Parathyroid adenoma (tissue), 2 donors: ENCODE data around the gene SNUPN.

ENCODE experiments used
- H2AFZ ChIP-seq: fragments of 300-600 bp; sonication (generic); one replicate; pipeline ENCODE4 v1.7.0; 2017; ENCODE audit warnings: antibody characterized with exemption, mild to moderate bottlenecking
- H3K27ac ChIP-seq: fragments of 300-600 bp; sonication (generic); one replicate; pipeline ENCODE4 v1.7.0; 2017
- H3K27me3 ChIP-seq: fragments of 300-600 bp; sonication (generic); one replicate; pipeline ENCODE4 v1.7.0; 2017; ENCODE audit warnings: low read length; ENCODE audit not compliant: control insufficient read depth, insufficient read depth
- H3K36me3 ChIP-seq: fragments of 300-600 bp; sonication (generic); one replicate; pipeline ENCODE4 v1.7.0; 2017; ENCODE audit warnings: low read length; ENCODE audit not compliant: control insufficient read depth, insufficient read depth
- H3K4me1 ChIP-seq: fragments of 300-600 bp; sonication (generic); one replicate; pipeline ENCODE4 v1.7.0; 2017; ENCODE audit warnings: control low read depth
- H3K4me2 ChIP-seq: fragments of 300-600 bp; sonication (generic); one replicate; pipeline ENCODE4 v1.7.0; 2017; ENCODE audit warnings: low read length
- H3K4me3 ChIP-seq: fragments of 300-600 bp; sonication (generic); one replicate; pipeline ENCODE4 v1.7.0; 2017; ENCODE audit warnings: low read depth, low read length
- H3K79me2 ChIP-seq: fragments of 300-600 bp; sonication (generic); one replicate; pipeline ENCODE4 v1.7.0; 2017; ENCODE audit warnings: control low read depth
- H3K9ac ChIP-seq: fragments of 300-600 bp; sonication (generic); one replicate; pipeline ENCODE4 v1.7.0; 2017; ENCODE audit warnings: mild to moderate bottlenecking
- H3K9me3 ChIP-seq: fragments of 300-600 bp; sonication (generic); one replicate; pipeline ENCODE4 v1.7.0; 2017; ENCODE audit warnings: low read length; ENCODE audit not compliant: control insufficient read depth
- TF ChIP-seq, protein P1 (sequence below): fragments of 300-600 bp; sonication (generic); IDR thresholded peaks from one replicate; pipeline ENCODE4 v1.7.0; 2017; ENCODE audit warnings: antibody characterized with exemption, mild to moderate bottlenecking
- donor health status: primary hyperparathyroidism.

Gene SNUPN

GRCh38 chr15:75671730-75672602 lies 46.4 kb upstream of the SNUPN start:
- Histone ChIP-seq H3K4me2 (no peak overlapping the region), H3K27me3 (no peaks in the 10 kb centered on the region), H3K9ac (no peak overlapping the region), H2AFZ (no peak overlapping the region), H3K9me3 (no peaks in the 10 kb centered on the region), H3K27ac (no peak overlapping the region), H3K4me3 (no peak overlapping the region), H3K36me3 (no peaks in the 10 kb centered on the region), H3K4me1 (peaks cover 7% of the 10 kb centered on the region), H3K79me2 (no peaks in the 10 kb centered on the region)
- TF ChIP-seq, protein P1, sequence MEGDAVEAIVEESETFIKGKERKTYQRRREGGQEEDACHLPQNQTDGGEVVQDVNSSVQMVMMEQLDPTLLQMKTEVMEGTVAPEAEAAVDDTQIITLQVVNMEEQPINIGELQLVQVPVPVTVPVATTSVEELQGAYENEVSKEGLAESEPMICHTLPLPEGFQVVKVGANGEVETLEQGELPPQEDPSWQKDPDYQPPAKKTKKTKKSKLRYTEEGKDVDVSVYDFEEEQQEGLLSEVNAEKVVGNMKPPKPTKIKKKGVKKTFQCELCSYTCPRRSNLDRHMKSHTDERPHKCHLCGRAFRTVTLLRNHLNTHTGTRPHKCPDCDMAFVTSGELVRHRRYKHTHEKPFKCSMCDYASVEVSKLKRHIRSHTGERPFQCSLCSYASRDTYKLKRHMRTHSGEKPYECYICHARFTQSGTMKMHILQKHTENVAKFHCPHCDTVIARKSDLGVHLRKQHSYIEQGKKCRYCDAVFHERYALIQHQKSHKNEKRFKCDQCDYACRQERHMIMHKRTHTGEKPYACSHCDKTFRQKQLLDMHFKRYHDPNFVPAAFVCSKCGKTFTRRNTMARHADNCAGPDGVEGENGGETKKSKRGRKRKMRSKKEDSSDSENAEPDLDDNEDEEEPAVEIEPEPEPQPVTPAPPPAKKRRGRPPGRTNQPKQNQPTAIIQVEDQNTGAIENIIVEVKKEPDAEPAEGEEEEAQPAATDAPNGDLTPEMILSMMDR = no peak

DNA sequence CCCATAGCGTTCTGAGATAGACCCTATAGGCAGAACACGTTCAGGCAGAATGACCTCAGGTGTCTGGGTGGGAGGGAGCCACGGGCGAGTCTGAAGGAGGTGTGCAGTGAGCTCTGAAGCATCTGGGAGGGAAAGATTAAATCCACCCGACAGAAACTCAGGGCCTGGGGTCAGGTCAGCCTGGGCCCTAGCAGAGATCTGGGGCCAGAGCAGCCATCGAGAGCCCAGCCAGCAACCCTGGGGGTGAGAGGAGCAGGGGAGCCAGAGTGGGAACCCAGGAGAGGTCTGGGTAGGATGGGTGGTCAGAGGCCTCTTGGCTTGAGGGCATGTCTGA lies 44.3 kb upstream of the SNUPN start:
- no peaks in the 10 kb centered on the region for H3K79me2 ChIP-seq
- H3K9ac ChIP-seq = no peak overlapping the region
- H3K4me1 ChIP-seq = peaks cover 7% of the 10 kb centered on the region
- H3K4me2 ChIP-seq = no peak overlapping the region
- H3K27ac ChIP-seq = no peak overlapping the region
- no peaks in the 10 kb centered on the region for H3K36me3 ChIP-seq
- no peaks in the 10 kb centered on the region for H3K27me3 ChIP-seq
- no peak overlapping the region for H3K4me3 ChIP-seq
- TF ChIP-seq, protein P1 = no peak
- no peaks in the 10 kb centered on the region for H3K9me3 ChIP-seq
- H2AFZ ChIP-seq = no peak overlapping the region

DNA sequence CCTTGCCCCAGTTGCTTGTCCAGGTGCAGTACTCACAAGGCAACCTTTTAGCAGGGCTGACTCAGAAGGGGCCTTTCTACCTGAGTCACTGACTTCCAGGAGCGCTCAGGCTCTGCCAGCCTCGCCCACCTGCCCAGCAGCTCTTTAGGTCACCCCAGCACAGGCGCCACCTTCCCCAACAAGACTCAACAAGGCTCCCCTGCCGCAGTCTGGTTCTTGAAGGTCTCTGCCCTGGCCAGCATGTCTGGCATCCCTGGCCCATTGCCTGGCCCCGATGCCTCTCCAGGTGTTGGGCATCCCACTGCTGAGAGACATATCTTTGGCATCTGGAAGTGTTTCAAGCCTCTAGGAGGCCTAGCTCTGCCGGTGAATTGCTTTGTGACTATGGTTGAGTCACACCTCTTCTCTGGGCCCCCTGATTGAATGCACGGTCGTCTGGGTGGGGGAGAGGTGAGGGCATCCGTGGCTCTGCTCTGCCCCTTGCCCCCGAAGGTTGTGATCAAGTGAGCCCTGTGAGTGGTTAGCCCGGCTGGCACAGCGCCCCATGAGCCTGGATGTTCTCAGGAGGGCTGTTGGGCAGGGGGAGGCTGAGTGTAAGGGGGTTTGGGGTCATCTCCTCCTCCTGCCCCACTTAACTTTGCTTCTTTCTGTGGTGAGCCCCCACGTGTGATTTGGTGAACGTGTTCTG lies 43.8 kb upstream of the SNUPN start:
- Histone ChIP-seq H3K4me1 (peaks cover 7% of the 10 kb centered on the region), H3K27ac (no peak overlapping the region), H3K9ac (no peak overlapping the region), H3K4me3 (no peak overlapping the region), H3K27me3 (no peaks in the 10 kb centered on the region), H3K4me2 (no peak overlapping the region), H2AFZ (no peak overlapping the region), H3K9me3 (no peaks in the 10 kb centered on the region), H3K36me3 (no peaks in the 10 kb centered on the region), H3K79me2 (no peaks in the 10 kb centered on the region)
- TF ChIP-seq, protein P1 = no peak

DNA sequence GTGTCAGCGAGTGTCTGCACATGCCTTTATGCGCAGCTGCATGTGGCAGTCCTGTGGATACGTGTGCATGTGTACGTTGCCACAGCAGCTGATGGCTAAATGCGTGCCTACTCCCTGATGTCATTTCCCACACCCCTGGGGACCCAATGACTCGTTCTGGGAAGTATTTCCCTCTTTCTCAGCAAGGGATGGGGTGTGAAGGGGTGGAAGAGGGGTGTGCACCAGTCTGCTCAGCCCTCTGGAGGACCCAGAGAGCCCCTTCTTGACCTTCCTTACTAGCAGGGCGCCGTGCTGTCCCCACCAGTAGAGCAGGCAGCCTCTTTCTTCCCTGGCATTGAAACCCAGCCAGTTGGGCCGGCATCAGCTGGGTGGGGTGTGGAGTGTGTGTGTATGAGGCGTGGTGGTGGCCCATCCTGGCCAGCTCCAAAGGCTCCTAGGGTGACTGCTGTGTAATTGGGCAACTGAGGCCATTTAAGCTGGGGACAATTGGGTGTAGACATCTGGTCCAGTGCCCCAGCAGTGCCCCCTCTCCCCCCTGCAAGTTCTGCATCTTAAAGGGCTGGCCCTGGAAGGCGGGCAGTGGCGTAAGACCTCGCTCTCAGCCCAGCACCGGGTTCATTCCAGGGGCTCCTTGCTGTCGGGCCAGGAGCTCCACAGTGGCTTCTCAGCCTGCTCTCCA lies 41.4 kb upstream of the SNUPN start:
- Histone ChIP-seq H3K36me3 (no peaks in the 10 kb centered on the region), H3K9ac (no peak overlapping the region), H3K4me2 (no peak overlapping the region), H3K27ac (no peak overlapping the region), H3K27me3 (no peaks in the 10 kb centered on the region), H3K9me3 (no peaks in the 10 kb centered on the region), H3K79me2 (no peaks in the 10 kb centered on the region), H3K4me3 (no peak overlapping the region), H3K4me1 (no peaks in the 10 kb centered on the region), H2AFZ (no peak overlapping the region)
- TF ChIP-seq, protein P1 = no peak
